Measurements from ENCODE around the gene CNTN2.

Gene CNTN2

DNA sequence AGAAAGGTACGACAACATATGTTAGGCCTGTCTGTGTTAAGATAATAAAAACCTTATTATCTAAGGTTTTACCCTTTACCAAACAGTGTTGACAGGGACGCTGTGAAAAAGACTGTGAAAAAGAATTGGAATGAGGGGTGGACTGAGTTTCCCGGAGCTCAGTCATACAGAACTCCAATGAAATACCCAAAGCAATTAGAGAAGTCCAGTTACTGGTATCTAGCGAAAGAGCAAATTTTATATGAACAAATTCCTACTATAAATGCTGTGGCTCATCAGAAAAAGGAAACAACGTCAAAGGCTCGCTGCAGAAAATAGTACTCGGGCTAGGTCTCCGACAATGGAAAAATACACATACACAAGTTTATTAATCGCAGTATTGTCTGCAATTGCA, 79.5 kb downstream of the CNTN2 start:
- DNase-seq (ENCODE audit: low spot score), result no peak

DNA sequence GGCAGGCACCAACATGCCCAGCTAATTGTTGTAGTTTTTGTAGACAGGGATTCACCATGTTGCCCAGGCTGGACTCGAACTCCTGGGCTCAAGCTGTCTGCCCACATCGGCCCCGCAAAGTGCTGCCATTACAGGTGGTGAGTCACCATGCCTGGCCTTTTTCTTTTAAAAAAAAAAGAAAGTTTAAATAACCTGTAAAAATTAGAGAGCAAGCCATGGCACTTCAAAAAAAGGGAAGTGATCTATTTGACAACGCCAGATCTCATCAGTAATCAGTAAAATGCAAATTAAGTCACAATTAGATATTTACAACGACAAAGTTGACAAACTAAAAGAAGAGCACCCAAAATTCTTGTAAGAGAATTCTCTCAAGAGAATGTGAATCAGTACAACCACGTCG, 81.7 kb downstream of the CNTN2 start:
- no peak for DNase-seq (ENCODE audit: low spot score)

DNA sequence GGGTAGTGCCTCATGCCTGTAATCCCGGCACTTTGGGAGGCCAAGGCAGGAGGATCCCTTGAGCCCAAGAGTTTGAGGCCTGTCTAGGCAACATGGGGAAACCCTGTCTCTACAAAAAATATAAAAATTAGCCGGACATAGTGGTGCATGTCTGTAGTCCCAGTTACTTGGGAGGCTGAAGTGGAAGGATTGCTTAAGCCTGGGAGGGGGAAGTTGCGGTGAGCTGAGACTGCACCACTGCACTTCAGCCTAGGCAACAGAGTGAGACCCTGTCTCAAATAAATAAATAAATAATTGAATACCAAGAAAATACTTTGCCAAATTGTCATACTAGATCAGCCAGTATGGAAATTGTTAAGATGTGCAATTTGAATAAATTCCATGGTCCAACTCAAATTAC, 84.6 kb downstream of the CNTN2 start:
- DNase-seq (ENCODE audit: low spot score), result no peak
